CD4-positive, CD25-positive, alpha-beta regulatory T cell (primary cell): ENCODE data around the gene OGFOD2. TPM values are rescaled to one million over a fixed set of nuclear protein-coding genes. Genes with fewer than 3 reads are reported as not detected.

Experiments
- ATAC-seq, 2 donors: fragments of 150-1000 bp; cut with Tn5 transposase; one replicate each; pipeline ENCODE4 v1.10.0; 2021; ENCODE audit warnings: low read depth in 2 of 2, moderate number of reproducible peaks in 2 of 2, moderate library complexity in 1 of 2
- DNase-seq, 3 donors: peaks; one replicate each; pipeline versions ENCODE4 v3.0.0 to v3.0.0-alpha.2; 2012 to 2022; ENCODE audit warnings: mixed read lengths in 1 of 3
- H3K27ac ChIP-seq: one replicate; pipeline ENCODE4 v1.7.0; 2013; ENCODE audit warnings: mild to moderate bottlenecking, low read length; ENCODE audit not compliant: insufficient read depth, poor library complexity, severe bottlenecking
- H3K27me3 ChIP-seq: one replicate; pipeline ENCODE4 v1.7.0; 2013; ENCODE audit warnings: low read length; ENCODE audit not compliant: control insufficient read depth, insufficient read depth
- H3K36me3 ChIP-seq: one replicate; pipeline ENCODE4 v1.7.0; 2013; ENCODE audit warnings: mild to moderate bottlenecking, low read length, moderate library complexity; ENCODE audit not compliant: control insufficient read depth, insufficient read depth
- H3K4me1 ChIP-seq: 2 replicates; pipeline ENCODE4 v1.7.0; 2013; ENCODE audit warnings: mild to moderate bottlenecking, low read length; ENCODE audit not compliant: insufficient read depth, control insufficient read depth, poor library complexity, severe bottlenecking
- H3K4me3 ChIP-seq: one replicate; pipeline ENCODE4 v1.7.0; 2013; ENCODE audit warnings: low read depth, mild to moderate bottlenecking, low read length, moderate library complexity
- H3K9me3 ChIP-seq, 2 experiments: 1 replicate in 1 of 2; 2 replicates in 1 of 2; pipeline ENCODE4 v1.7.0; 2013; ENCODE audit warnings: low read length in 2 of 2, mild to moderate bottlenecking in 1 of 2, moderate library complexity in 1 of 2; ENCODE audit not compliant: control insufficient read depth in 2 of 2
- H3K27ac Mint-ChIP-seq, 3 donors: one replicate each; pipeline ENCODE4 v1.8.0; 2020 to 2022; ENCODE audit warnings: mild to moderate bottlenecking in 3 of 3, mixed read lengths in 3 of 3, moderate library complexity in 2 of 3
- H3K27me3 Mint-ChIP-seq: one replicate; pipeline ENCODE4 v1.8.0; 2022; ENCODE audit warnings: mild to moderate bottlenecking, mixed read lengths
- H3K36me3 Mint-ChIP-seq: one replicate; pipeline ENCODE4 v1.8.0; 2020; ENCODE audit warnings: mixed read lengths
- H3K4me1 Mint-ChIP-seq, 4 donors: one replicate each; pipeline ENCODE4 v1.8.0; 2020 to 2022; ENCODE audit warnings: mixed read lengths in 4 of 4, mild to moderate bottlenecking in 1 of 4
- H3K4me3 Mint-ChIP-seq, 4 donors: one replicate each; pipeline ENCODE4 v1.8.0; 2020 to 2022; ENCODE audit warnings: mild to moderate bottlenecking in 4 of 4, mixed read lengths in 4 of 4, moderate library complexity in 3 of 4
- H3K9me3 Mint-ChIP-seq, 7 donors: one replicate each; pipeline ENCODE4 v1.8.0; 2020 to 2022; ENCODE audit warnings: mixed read lengths in 7 of 7, mild to moderate bottlenecking in 3 of 7, moderate library complexity in 2 of 7
- polyA plus RNA-seq, 4 donors: library from polyadenylated mRNA; unstranded; fragments of 300-500 nt; fragmentation: Illumina TruSeq; gene quantifications; one replicate each; pipeline ENCODE4 v1.2.3, GENCODE V29; 2021
- total RNA-seq: library from RNA; stranded (reverse); gene quantifications from one replicate; pipeline ENCODE4 v1.2.3, GENCODE V29; 2022

Gene OGFOD2
- total and polyA plus RNA-seq, 5 donors from 2014 or later: 12.5 to 20.6 (median 14.3) TPM

GRCh38 chr12:123021688-123022604, 46.9 kb downstream of the OGFOD2 start:
- Histone ChIP-seq H3K27ac (no peak overlapping the region), H3K9me3 (no peaks in the 10 kb centered on the region), H3K4me3 (no peak overlapping the region), H3K36me3 (peaks cover 6% of the 10 kb centered on the region), H3K27me3 (no peaks in the 10 kb centered on the region), H3K4me1 (peaks cover 12% of the 10 kb centered on the region)
- Mint-ChIP-seq H3K36me3 (no peaks in the 10 kb centered on the region), H3K4me3 (no peak overlapping the region), H3K9me3 (no peaks in the 10 kb centered on the region), H3K27me3 (no peaks in the 10 kb centered on the region), H3K27ac (peak overlapping the region in 1 of 3 donors; percentile 31), H3K4me1 (peaks cover 5 to 63% (median 38%) of the 10 kb centered on the region in 4 donors)
- ATAC-seq (no peak), DNase-seq (no peak)

GRCh38 chr12:123022846-123023245, 47.8 kb downstream of the OGFOD2 start:
- H3K4me3 ChIP-seq: no peak overlapping the region
- no peak for DNase-seq
- no peaks in the 10 kb centered on the region for H3K36me3 Mint-ChIP-seq
- H3K4me3 Mint-ChIP-seq: no peak overlapping the region
- peaks cover 15% of the 10 kb centered on the region for H3K36me3 ChIP-seq
- no peaks in the 10 kb centered on the region for H3K27me3 ChIP-seq
- ATAC-seq: no peak
- peaks cover 12% of the 10 kb centered on the region for H3K4me1 ChIP-seq
- H3K27ac ChIP-seq: no peak overlapping the region
- H3K27me3 Mint-ChIP-seq: no peaks in the 10 kb centered on the region
- H3K27ac Mint-ChIP-seq: no peak overlapping the region
- peaks cover 5 to 61% (median 33%) of the 10 kb centered on the region in 4 donors for H3K4me1 Mint-ChIP-seq
- H3K9me3 Mint-ChIP-seq: no peaks in the 10 kb centered on the region
- no peaks in the 10 kb centered on the region for H3K9me3 ChIP-seq

DNA sequence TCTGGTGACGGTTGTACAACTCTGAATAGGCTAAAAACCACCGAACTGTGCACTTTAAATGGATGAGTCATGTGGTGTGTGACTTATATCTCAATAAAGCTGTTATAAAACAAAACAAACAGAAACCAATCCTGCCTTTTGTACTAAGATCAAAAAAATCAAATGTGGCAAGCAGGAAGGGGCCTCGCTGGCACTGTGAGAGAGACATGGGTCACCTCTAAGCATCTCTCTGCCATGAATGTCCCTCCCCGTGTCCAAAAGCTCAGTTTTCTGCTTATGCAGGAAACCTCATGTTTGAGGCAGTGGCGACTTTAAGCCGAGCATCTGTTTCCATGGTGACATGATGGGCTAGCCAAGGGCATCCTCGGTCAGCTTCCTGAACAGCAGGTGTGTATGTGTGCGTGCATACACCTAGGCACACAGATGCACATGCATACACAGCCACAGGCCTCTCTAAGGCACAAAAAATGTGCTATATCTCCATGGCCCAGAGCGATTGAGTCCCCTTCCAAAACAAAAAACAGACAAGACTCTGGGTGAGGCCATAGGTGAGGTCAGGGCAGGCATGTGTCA, 49.9 kb downstream of the OGFOD2 start:
- DNase-seq: peak in 2 of 3 donors; percentile 11 to 50
- H3K9me3 ChIP-seq: no peaks in the 10 kb centered on the region
- peaks cover 27% of the 10 kb centered on the region for H3K36me3 ChIP-seq
- no peak overlapping the region for H3K4me3 ChIP-seq
- Mint-ChIP-seq H3K4me1 (peaks cover 5 to 60% (median 26%) of the 10 kb centered on the region in 4 donors), H3K27ac (peak overlapping the region; percentile 35 to 89 (median 81)), H3K36me3 (peaks cover 5% of the 10 kb centered on the region), H3K4me3 (no peak overlapping the region), H3K27me3 (no peaks in the 10 kb centered on the region), H3K9me3 (no peaks in the 10 kb centered on the region)
- peak; percentile 73 to 76 for ATAC-seq
- peaks cover 12% of the 10 kb centered on the region for H3K4me1 ChIP-seq
- H3K27ac ChIP-seq: peak overlapping the region; percentile 37
- H3K27me3 ChIP-seq: no peaks in the 10 kb centered on the region

DNA sequence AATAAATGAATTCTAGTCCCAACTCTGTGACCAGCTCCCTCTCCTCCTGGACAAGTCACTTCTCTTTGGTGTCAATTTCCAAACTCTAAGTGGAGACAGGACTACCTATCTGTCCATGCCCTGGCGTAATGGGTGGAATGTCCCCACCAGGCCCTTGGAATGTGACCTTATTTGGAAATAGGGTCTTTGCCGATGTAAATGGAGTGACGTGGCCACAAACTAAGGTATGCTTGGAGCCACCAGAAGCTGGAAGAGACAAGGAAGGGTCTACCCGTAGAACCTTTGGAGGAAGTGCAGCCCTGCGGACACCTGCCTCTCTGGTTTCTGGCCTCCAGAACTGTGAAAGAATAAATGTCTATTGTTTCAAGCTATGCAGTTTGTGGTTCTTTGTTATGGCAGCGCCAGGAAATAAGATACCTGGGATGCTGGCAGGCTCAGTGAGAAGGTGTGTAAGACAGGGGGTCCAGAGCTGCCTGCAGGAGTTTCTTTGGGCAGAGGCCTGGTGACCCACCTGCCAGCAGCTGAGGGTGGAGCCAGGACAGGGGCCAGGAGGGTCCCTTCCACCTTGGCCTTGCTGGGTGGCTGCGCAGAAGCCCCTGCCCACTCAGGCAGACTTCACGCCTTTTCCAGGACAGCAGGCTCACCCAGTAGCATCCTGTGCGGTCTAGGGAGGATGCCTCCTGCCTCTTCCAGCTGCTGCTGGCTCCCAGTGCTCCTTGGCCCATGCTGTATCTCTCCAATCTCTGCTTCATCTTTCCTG, 51.2 kb downstream of the OGFOD2 start:
- no peak overlapping the region for H3K4me3 ChIP-seq
- DNase-seq: no peak
- H3K27me3 ChIP-seq: no peaks in the 10 kb centered on the region
- Mint-ChIP-seq H3K27ac (peak overlapping the region; percentile 17 to 67 (median 59)), H3K9me3 (no peaks in the 10 kb centered on the region), H3K4me1 (peaks cover 5 to 58% (median 24%) of the 10 kb centered on the region in 4 donors), H3K36me3 (peaks cover 9% of the 10 kb centered on the region), H3K27me3 (no peaks in the 10 kb centered on the region), H3K4me3 (no peak overlapping the region)
- ATAC-seq: no peak
- no peak overlapping the region for H3K27ac ChIP-seq
- H3K4me1 ChIP-seq: peaks cover 12% of the 10 kb centered on the region
- peaks cover 30% of the 10 kb centered on the region for H3K36me3 ChIP-seq
- no peaks in the 10 kb centered on the region for H3K9me3 ChIP-seq

GRCh38 chr12:123027726-123028445, 52.8 kb downstream of the OGFOD2 start:
- Mint-ChIP-seq H3K4me3 (no peak overlapping the region), H3K36me3 (peaks cover 17% of the 10 kb centered on the region), H3K27me3 (no peaks in the 10 kb centered on the region), H3K9me3 (no peaks in the 10 kb centered on the region), H3K27ac (peak overlapping the region in 1 of 3 donors; percentile 69), H3K4me1 (peaks cover 5 to 50% (median 20%) of the 10 kb centered on the region in 4 donors)
- no peak overlapping the region for H3K27ac ChIP-seq
- H3K4me3 ChIP-seq: no peak overlapping the region
- no peaks in the 10 kb centered on the region for H3K9me3 ChIP-seq
- ATAC-seq (no peak), DNase-seq (no peak)
- peaks cover 12% of the 10 kb centered on the region for H3K4me1 ChIP-seq
- no peaks in the 10 kb centered on the region for H3K27me3 ChIP-seq
- peaks cover 43% of the 10 kb centered on the region for H3K36me3 ChIP-seq

DNA sequence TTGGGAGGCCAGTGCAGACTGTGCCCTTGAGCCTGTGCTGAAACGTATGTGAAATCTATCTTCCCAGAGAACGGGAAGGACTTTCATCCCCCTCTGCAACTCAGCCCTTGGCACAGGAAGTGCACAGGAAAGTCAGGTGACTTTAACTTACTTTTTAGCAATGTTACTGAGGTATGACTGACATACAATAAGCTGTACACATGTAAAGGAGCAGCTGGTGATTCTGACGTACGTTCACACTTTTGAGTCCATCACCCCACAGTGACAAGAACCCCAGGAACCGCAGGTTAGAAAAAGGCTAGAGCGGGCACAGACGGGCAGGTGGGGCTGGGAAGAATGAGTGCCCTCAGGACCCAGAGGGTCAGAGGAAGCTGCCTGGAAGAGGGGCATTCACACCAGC, 53.4 kb downstream of the OGFOD2 start:
- peaks cover 45% of the 10 kb centered on the region for H3K36me3 ChIP-seq
- peaks cover 21% of the 10 kb centered on the region for H3K36me3 Mint-ChIP-seq
- no peak for ATAC-seq

GRCh38 chr12:123029550-123029949, 54.5 kb downstream of the OGFOD2 start:
- peaks cover 7 to 52% (median 18%) of the 10 kb centered on the region in 4 donors for H3K4me1 Mint-ChIP-seq
- no peak overlapping the region for H3K27ac ChIP-seq
- H3K9me3 Mint-ChIP-seq: no peaks in the 10 kb centered on the region
- ATAC-seq (no peak), DNase-seq (no peak)
- peaks cover 55% of the 10 kb centered on the region for H3K36me3 ChIP-seq
- H3K36me3 Mint-ChIP-seq: peaks cover 25% of the 10 kb centered on the region
- H3K4me3 Mint-ChIP-seq: no peak overlapping the region
- H3K4me1 ChIP-seq: peaks cover 11% of the 10 kb centered on the region
- no peaks in the 10 kb centered on the region for H3K27me3 ChIP-seq
- no peaks in the 10 kb centered on the region for H3K9me3 ChIP-seq
- H3K27me3 Mint-ChIP-seq: no peaks in the 10 kb centered on the region
- H3K27ac Mint-ChIP-seq: peak overlapping the region in 2 of 3 donors; percentile 35 to 75
- H3K4me3 ChIP-seq: no peak overlapping the region

More for the DNA sequence above, 53.4 kb downstream of the OGFOD2 start:
- H3K4me1 Mint-ChIP-seq: peaks cover 5 to 49% (median 21%) of the 10 kb centered on the region in 4 donors
- no peak overlapping the region for H3K4me3 Mint-ChIP-seq
- Histone ChIP-seq H3K27ac (no peak overlapping the region), H3K4me3 (no peak overlapping the region), H3K4me1 (peaks cover 12% of the 10 kb centered on the region), H3K9me3 (no peaks in the 10 kb centered on the region), H3K27me3 (no peaks in the 10 kb centered on the region)
- H3K9me3 Mint-ChIP-seq: no peaks in the 10 kb centered on the region
- no peak for DNase-seq
- no peaks in the 10 kb centered on the region for H3K27me3 Mint-ChIP-seq
- H3K27ac Mint-ChIP-seq: peak overlapping the region in 2 of 3 donors; percentile 69
